Measurements from ENCODE around the gene NAPSA.

DNA sequence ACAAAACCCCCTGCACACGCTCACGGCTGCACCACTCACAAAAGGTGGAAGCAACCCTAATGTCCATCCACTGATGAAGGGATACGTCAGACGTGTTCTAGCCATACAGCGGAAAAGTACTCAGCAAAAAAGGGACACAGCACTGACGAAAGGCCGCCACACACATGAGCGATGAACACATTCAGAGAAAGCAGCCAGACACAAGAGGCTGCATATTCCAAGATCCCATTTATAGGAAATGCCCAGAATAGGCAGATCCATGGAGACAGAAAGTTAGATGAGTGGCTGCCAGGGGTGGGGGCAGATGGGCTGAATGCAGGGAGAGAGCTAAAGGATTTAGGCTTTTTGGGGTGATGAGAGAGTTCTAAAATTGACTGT, 22.4 kb upstream of the NAPSA start:
- no peak for TF ChIP-seq MAFF (IDR thresholded peaks at IDR 0.05; ENCODE audit: low read length)
- no peak for TF ChIP-seq MEIS2 (IDR thresholded peaks at IDR 0.05; ENCODE audit: partially characterized antibody)
- TF ChIP-seq, protein P1, sequence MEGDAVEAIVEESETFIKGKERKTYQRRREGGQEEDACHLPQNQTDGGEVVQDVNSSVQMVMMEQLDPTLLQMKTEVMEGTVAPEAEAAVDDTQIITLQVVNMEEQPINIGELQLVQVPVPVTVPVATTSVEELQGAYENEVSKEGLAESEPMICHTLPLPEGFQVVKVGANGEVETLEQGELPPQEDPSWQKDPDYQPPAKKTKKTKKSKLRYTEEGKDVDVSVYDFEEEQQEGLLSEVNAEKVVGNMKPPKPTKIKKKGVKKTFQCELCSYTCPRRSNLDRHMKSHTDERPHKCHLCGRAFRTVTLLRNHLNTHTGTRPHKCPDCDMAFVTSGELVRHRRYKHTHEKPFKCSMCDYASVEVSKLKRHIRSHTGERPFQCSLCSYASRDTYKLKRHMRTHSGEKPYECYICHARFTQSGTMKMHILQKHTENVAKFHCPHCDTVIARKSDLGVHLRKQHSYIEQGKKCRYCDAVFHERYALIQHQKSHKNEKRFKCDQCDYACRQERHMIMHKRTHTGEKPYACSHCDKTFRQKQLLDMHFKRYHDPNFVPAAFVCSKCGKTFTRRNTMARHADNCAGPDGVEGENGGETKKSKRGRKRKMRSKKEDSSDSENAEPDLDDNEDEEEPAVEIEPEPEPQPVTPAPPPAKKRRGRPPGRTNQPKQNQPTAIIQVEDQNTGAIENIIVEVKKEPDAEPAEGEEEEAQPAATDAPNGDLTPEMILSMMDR (IDR thresholded peaks at IDR 0.05 in 2 of 3, conservative IDR thresholded peaks at IDR 0.05 in 1 of 3; ENCODE audit: insufficient read depth in 2 of 3, low read depth in 1 of 3, low read length in 3 of 3): no peak
- TF ChIP-seq KLF6 (CRISPR knock-in tag; IDR thresholded peaks at IDR 0.05; ENCODE audit: borderline replicate concordance): no peak

Measured in K562 (cell line).